Measurements from ENCODE around the gene DNAH8. TPM values are rescaled to one million over a fixed set of nuclear protein-coding genes. Genes with fewer than 3 reads are reported as not detected.
A peak's percentile ranks its signal among the peaks of the same experiment; 100 is the strongest.

Gene DNAH8
- total RNA-seq, 1 donor from 2014 or later: 0.24 TPM

GRCh38 chr6:38775870-38776269 is 60.8 kb downstream of the DNAH8 start:
- peaks cover 5% of the 10 kb centered on the region for H3K9me3 Mint-ChIP-seq (ENCODE audit: unreplicated experiment)
- H3K4me3 Mint-ChIP-seq (ENCODE audit: unreplicated experiment): no peak overlapping the region
- no peak for DNase-seq (ENCODE audit: extremely low spot score, unreplicated experiment)
- no peak overlapping the region for H3K27ac Mint-ChIP-seq (ENCODE audit: unreplicated experiment)
- no peaks in the 10 kb centered on the region for H3K27me3 Mint-ChIP-seq (ENCODE audit: unreplicated experiment)
- H3K4me1 Mint-ChIP-seq (ENCODE audit: unreplicated experiment): peaks cover 26% of the 10 kb centered on the region
- H3K36me3 Mint-ChIP-seq (ENCODE audit: unreplicated experiment): no peaks in the 10 kb centered on the region
- TF ChIP-seq CTCF (IDR thresholded peaks at IDR 0.05): no peak

DNA sequence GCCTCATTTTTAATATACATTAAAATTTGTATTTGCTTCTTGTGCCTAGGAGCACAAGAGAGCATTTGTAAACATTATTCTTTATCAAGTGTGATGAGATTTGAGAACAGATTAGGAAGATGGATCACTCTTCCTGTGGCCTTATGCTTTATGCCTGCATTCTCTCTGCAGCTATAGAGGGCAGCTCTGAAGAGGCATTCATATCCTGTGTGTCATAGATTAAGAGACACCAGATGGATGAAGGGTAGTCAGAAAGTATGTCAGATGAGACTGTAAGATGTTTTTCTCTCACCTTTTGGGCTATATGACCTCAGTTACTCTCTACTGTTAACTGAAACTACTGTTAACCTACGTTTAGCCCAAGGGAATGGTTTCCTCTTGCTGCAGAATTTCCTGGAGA is 61.4 kb downstream of the DNAH8 start:
- Mint-ChIP-seq H3K36me3 (ENCODE audit: unreplicated experiment) (no peaks in the 10 kb centered on the region), H3K4me1 (ENCODE audit: unreplicated experiment) (peaks cover 21% of the 10 kb centered on the region), H3K9me3 (ENCODE audit: unreplicated experiment) (peaks cover 5% of the 10 kb centered on the region), H3K4me3 (ENCODE audit: unreplicated experiment) (no peak overlapping the region), H3K27ac (ENCODE audit: unreplicated experiment) (no peak overlapping the region), H3K27me3 (ENCODE audit: unreplicated experiment) (no peaks in the 10 kb centered on the region)
- DNase-seq (ENCODE audit: extremely low spot score, unreplicated experiment): no peak
- no peak for TF ChIP-seq CTCF (IDR thresholded peaks at IDR 0.05)

GRCh38 chr6:38779310-38780062 is 64.4 kb downstream of the DNAH8 start:
- DNase-seq (ENCODE audit: extremely low spot score, unreplicated experiment): no peak
- Mint-ChIP-seq H3K27me3 (ENCODE audit: unreplicated experiment) (no peaks in the 10 kb centered on the region), H3K4me3 (ENCODE audit: unreplicated experiment) (no peak overlapping the region), H3K27ac (ENCODE audit: unreplicated experiment) (no peak overlapping the region), H3K36me3 (ENCODE audit: unreplicated experiment) (no peaks in the 10 kb centered on the region), H3K9me3 (ENCODE audit: unreplicated experiment) (no peaks in the 10 kb centered on the region), H3K4me1 (ENCODE audit: unreplicated experiment) (peaks cover 44% of the 10 kb centered on the region)
- no peak for TF ChIP-seq CTCF (IDR thresholded peaks at IDR 0.05)

- Mint-ChIP-seq H3K9me3 (ENCODE audit: unreplicated experiment) (no peaks in the 10 kb centered on the region), H3K27ac (ENCODE audit: unreplicated experiment) (peak overlapping the region; percentile 10), H3K36me3 (ENCODE audit: unreplicated experiment) (no peaks in the 10 kb centered on the region), H3K27me3 (ENCODE audit: unreplicated experiment) (no peaks in the 10 kb centered on the region), H3K4me3 (ENCODE audit: unreplicated experiment) (no peak overlapping the region), H3K4me1 (ENCODE audit: unreplicated experiment) (peaks cover 66% of the 10 kb centered on the region)
- no peak for TF ChIP-seq CTCF (IDR thresholded peaks at IDR 0.05)
- no peak for DNase-seq (ENCODE audit: extremely low spot score, unreplicated experiment)
These were observed 67.5 kb downstream of the DNAH8 start for GRCh38 chr6:38782616-38783015.

DNA sequence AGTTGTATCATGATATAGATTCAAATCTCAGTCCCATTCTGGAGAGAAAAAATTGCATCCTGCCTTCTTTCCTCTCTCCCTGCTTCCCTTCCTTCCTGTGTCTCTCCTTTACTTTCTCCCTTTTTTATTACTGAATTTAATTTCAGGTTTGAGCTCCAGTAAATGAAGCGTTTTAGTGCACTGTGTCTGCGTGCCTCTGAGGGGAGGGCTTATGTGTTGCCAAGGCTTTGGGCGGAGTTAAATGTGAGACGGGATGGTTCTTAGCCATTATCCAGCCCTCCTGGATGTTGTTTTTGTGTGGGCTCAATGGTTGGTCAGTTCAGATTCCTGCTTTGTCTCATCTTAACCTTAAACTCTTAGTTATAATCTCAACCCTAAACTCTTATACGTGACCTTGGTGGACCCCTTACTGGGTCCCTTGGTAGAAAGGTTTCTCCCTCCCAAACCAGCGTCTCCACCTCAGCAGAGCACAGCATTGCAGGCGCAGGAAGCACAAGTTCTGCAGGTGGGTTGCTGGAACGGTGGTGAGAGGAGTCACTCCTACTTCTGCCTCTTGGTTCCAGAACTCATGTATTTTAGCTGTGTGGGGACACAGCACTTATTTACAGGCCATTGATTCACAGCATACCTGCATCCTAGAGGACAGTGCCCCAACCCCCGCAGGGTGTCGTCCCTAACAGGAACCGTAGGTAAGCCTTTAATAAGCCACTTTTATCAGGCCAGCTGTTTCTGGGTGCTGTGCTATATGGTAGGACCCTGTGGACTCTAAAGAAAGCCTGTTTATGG is 68.5 kb downstream of the DNAH8 start:
- H3K9me3 Mint-ChIP-seq (ENCODE audit: unreplicated experiment): no peaks in the 10 kb centered on the region
- H3K4me1 Mint-ChIP-seq (ENCODE audit: unreplicated experiment): peaks cover 76% of the 10 kb centered on the region
- no peaks in the 10 kb centered on the region for H3K36me3 Mint-ChIP-seq (ENCODE audit: unreplicated experiment)
- TF ChIP-seq CTCF (IDR thresholded peaks at IDR 0.05): no peak
- H3K27ac Mint-ChIP-seq (ENCODE audit: unreplicated experiment): peak overlapping the region; percentile 82
- no peak overlapping the region for H3K4me3 Mint-ChIP-seq (ENCODE audit: unreplicated experiment)
- H3K27me3 Mint-ChIP-seq (ENCODE audit: unreplicated experiment): no peaks in the 10 kb centered on the region
- DNase-seq (ENCODE audit: extremely low spot score, unreplicated experiment): no peak
